ENCODE measurements around the gene TAMM41. TPM values are rescaled to one million over a fixed set of nuclear protein-coding genes. Genes with fewer than 3 reads are reported as not detected.

Gene TAMM41
- total and polyA plus RNA-seq, 10 of the 15 experiments (the other 5 are each of a cell fraction or from before 2014, with no cell fraction given): 10.4 to 36.6 (median 18.3) TPM

- H2AFZ ChIP-seq (ENCODE audit: control insufficient read depth, low read depth, low read length): no peak overlapping the region
- ChIA-PET POLR2A (interaction anchor here (0.6 to 0.7 kb wide), 2 partner anchors 32 to 1072 kb away, joined by 5 to 7 read pairs; no protein-coding TSS in a partner anchor), RAD21 (ENCODE audit: unreplicated experiment) (no interaction called here), SMC1A (ENCODE audit: uncharacterized antibody, unreplicated experiment) (interaction anchor here (0.6 to 1.2 kb wide), 2 partner anchors 24 to 49 kb away, joined by 3 to 5 read pairs; no protein-coding TSS in a partner anchor), CTCF (interaction anchor here (1.3 to 2.4 kb wide), 3 partner anchors 9 to 19 kb away, joined by 4 to 12 read pairs (median 4); no protein-coding TSS in a partner anchor)
- H3K9me3 ChIP-seq (replicated peaks; ENCODE audit: control insufficient read depth, insufficient read depth, low read length): no peaks in the 10 kb centered on the region
- no peaks in the 10 kb centered on the region for H3K27me3 ChIP-seq (replicated peaks in 1 of 2; ENCODE audit: control insufficient read depth in 2 of 2, insufficient read depth in 2 of 2, low read length in 1 of 2)
- intact Hi-C loops (cut with micrococcal nuclease; ENCODE audit: unreplicated experiment): no loop called here
- ATAC-seq: no peak
- 43% methylated on average over 1 of the region's 1 CpG for WGBS (ENCODE audit: insufficient coverage, insufficient replicate concordance, low lambda C conversion rate, missing lambda C conversion rate)
- H3K27ac ChIP-seq (ENCODE audit: control insufficient read depth, insufficient read depth): no peak overlapping the region
- TF ChIP-seq MEF2A (IDR thresholded peaks at IDR 0.05; ENCODE audit: insufficient read depth, low read depth, low read length): no peak
- TF ChIP-seq SIX5 (IDR thresholded peaks at IDR 0.05; ENCODE audit: low read depth, low read length, severe bottlenecking): no peak
- TF ChIP-seq BRCA1 (IDR thresholded peaks at IDR 0.05; ENCODE audit: low read depth, low read length): no peak
- TF ChIP-seq SMAD5 (IDR thresholded peaks at IDR 0.05; ENCODE audit: low read depth): no peak
- no peak for TF ChIP-seq STAT3 (IDR thresholded peaks at IDR 0.05; ENCODE audit: low read depth, low read length)
- TF ChIP-seq CTCF (IDR thresholded peaks at IDR 0.05 in 2 of 3, conservative IDR thresholded peaks at IDR 0.05 in 1 of 3; ENCODE audit: control insufficient read depth in 2 of 3, extremely low read depth in 1 of 3, insufficient read depth in 1 of 3, low read depth in 3 of 3, low read length in 3 of 3): no peak
- TF ChIP-seq TAF1 (IDR thresholded peaks at IDR 0.05; ENCODE audit: borderline replicate concordance, low read depth, low read length): no peak
- TF ChIP-seq RELB (IDR thresholded peaks at IDR 0.05; ENCODE audit: low read depth): no peak
- TF ChIP-seq NFYA (IDR thresholded peaks at IDR 0.05; ENCODE audit: borderline replicate concordance, low read depth, low read length): no peak
- TF ChIP-seq TCF12 (IDR thresholded peaks at IDR 0.05; ENCODE audit: low read depth, low read length): no peak
- TF ChIP-seq GABPA (IDR thresholded peaks at IDR 0.05; ENCODE audit: low read depth): no peak
- no peak for TF ChIP-seq MAX (IDR thresholded peaks at IDR 0.05; ENCODE audit: low read depth, low read length)
- TF ChIP-seq RB1 (IDR thresholded peaks at IDR 0.05; ENCODE audit: borderline replicate concordance): no peak
- TF ChIP-seq JUND (IDR thresholded peaks at IDR 0.05; ENCODE audit: low read depth, low read length): no peak
- TF ChIP-seq ZNF24 (IDR thresholded peaks at IDR 0.05): no peak
- no peak for TF ChIP-seq HDGF (IDR thresholded peaks at IDR 0.05)
- H3K9ac ChIP-seq (ENCODE audit: control insufficient read depth, insufficient read depth, low read length): no peak overlapping the region
- DNase-seq (ENCODE audit: low read depth, low spot score): no peak
- BruUV-seq (replicated peaks): no TSS peak
- H3K4me2 ChIP-seq (ENCODE audit: control insufficient read depth, insufficient read depth): no peak overlapping the region
- H3K4me3 ChIP-seq: no peak overlapping the region
- in situ Hi-C loops (cut with MboI): no loop called here
- H4K20me1 ChIP-seq (ENCODE audit: control insufficient read depth, insufficient read depth): no peaks in the 10 kb centered on the region; the same call in 1 of the 2 replicates
- H3K4me1 ChIP-seq (ENCODE audit: control insufficient read depth, insufficient read depth, low read length): no peaks in the 10 kb centered on the region
- peaks cover 7 to 36% of the 10 kb centered on the region in 2 experiments for H3K36me3 ChIP-seq (ENCODE audit: control insufficient read depth in 2 of 2, insufficient read depth in 2 of 2, low read length in 1 of 2)
- no peaks in the 10 kb centered on the region for H3K79me2 ChIP-seq (ENCODE audit: control insufficient read depth, insufficient read depth, low read length)
- no peak for FAIRE-seq
Observed at GRCh38 chr3:11826628-11827265, 19.9 kb downstream of the TAMM41 start.

All from GM12878 (cell line).